ENCODE results near the gene PLCXD1. TPM values are rescaled to one million over a fixed set of nuclear protein-coding genes. Genes with fewer than 3 reads are reported as not detected.
"Not testable (repeated sequence)": the region's sequence is repeated elsewhere in the genome, so short reads cannot be mapped to it uniquely, and the experiment has no call there.

The PLCXD1 gene
- total RNA-seq (43.4 and 50.4 TPM in 2 replicates), polyA plus RNA-seq (16.6 and 20.6 TPM in 2 replicates)

DNA sequence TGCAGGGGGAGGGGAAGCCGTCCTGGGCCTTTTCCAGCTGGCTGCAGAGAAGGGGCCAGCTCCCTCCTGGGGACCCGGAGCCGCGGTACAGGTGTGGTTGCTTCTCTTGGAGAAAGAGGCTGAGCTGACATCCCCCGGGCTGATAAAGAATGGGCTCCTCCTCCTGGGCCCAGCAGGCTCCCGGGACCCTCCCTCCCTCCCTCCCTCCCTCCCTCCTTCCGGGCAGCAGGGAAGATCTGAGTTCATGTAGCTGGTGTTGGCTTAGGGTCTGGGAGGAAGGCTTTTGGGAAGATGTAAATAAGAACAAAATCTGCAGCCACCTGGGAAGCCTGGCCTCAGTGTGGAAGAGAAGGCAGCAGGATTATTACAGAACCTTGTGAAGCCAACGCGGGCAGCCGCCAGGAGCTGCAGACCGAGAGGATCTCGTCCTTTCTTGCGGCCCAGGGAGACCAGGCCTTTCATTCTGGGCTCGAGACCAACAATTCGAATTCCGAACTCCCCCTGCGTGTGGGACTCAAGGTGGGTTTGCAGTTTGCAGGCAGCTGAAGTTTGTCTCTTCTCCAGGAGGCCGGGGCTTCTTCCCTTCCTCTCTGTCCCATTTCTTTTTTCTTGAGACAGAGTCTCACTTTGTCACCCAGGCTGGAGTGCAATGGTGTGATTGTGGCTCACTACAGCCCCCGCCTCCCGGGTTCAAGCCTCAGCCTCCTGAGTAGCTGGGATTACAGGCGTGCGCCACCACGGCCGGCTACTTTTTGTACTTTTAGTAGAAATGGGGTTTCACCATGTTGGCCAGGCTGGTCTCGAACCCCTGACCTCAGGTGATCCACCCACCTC, at the start of gene PLCXD1:
Gene PLCXD1 (plus strand): TSS at position 216 of the 834 bp plus-strand sequence. CDS start 2,807 bp downstream, outside the sequence.
- peak; percentile 46 to 73 for DNase-seq (ENCODE audit: low read depth in 1 of 2, low spot score in 1 of 2)
- H3K9me3 ChIP-seq (ENCODE audit: low read depth), result no peaks in the 10 kb centered on the region
- H3K36me3 ChIP-seq, result peaks cover 5% of the 10 kb centered on the region
- no peaks in the 10 kb centered on the region for H3K4me1 ChIP-seq (ENCODE audit: low read depth)
- H3K4me3 ChIP-seq, result peak within 1 kb of the TSS; percentile 12
- peak within 1 kb of the TSS; percentile 40 for H3K27ac ChIP-seq
- peaks cover 6% of the 10 kb centered on the region for H3K27me3 ChIP-seq
- TF ChIP-seq, protein P1, sequence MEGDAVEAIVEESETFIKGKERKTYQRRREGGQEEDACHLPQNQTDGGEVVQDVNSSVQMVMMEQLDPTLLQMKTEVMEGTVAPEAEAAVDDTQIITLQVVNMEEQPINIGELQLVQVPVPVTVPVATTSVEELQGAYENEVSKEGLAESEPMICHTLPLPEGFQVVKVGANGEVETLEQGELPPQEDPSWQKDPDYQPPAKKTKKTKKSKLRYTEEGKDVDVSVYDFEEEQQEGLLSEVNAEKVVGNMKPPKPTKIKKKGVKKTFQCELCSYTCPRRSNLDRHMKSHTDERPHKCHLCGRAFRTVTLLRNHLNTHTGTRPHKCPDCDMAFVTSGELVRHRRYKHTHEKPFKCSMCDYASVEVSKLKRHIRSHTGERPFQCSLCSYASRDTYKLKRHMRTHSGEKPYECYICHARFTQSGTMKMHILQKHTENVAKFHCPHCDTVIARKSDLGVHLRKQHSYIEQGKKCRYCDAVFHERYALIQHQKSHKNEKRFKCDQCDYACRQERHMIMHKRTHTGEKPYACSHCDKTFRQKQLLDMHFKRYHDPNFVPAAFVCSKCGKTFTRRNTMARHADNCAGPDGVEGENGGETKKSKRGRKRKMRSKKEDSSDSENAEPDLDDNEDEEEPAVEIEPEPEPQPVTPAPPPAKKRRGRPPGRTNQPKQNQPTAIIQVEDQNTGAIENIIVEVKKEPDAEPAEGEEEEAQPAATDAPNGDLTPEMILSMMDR (IDR thresholded peaks at IDR 0.05; ENCODE audit: low read depth, low read length), result no peak

GRCh38 chrX:231637-232277, 49.4 kb upstream of the PLCXD1 start:
- DNase-seq (ENCODE audit: low read depth in 1 of 2, low spot score in 1 of 2); H3K4me3 ChIP-seq; H3K27me3 ChIP-seq; H3K9me3 ChIP-seq (ENCODE audit: low read depth); H3K36me3 ChIP-seq; H3K27ac ChIP-seq; H3K4me1 ChIP-seq (ENCODE audit: low read depth): not testable (repeated sequence)

GRCh38 chrX:232278-232655, 48.9 kb upstream of the PLCXD1 start:
- not testable (repeated sequence) for H3K4me3 ChIP-seq; H3K36me3 ChIP-seq; DNase-seq (ENCODE audit: low read depth in 1 of 2, low spot score in 1 of 2); H3K4me1 ChIP-seq (ENCODE audit: low read depth); H3K27me3 ChIP-seq; H3K9me3 ChIP-seq (ENCODE audit: low read depth); H3K27ac ChIP-seq

DNA sequence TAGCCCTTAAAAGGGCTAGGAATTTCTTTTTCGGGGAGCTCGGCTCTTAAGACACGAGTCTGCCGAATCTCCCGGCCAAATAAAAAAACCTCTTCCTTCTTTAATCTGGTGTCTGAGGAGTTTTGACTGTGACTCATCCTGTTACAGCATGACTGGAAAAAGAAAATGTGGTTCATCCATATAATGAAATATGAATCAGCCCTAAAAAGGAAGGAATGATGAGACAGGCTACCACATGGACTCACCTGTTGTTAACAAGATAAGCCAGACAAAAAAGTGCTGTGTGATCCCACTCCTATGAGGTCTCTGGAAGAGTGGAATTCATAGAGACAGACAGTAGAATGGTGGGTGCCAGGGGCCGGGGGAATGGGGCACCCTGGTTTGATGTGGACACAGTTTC, 45.0 kb upstream of the PLCXD1 start:
- H3K27me3 ChIP-seq; H3K36me3 ChIP-seq; H3K4me3 ChIP-seq; H3K27ac ChIP-seq; DNase-seq (ENCODE audit: low read depth in 1 of 2, low spot score in 1 of 2); H3K9me3 ChIP-seq (ENCODE audit: low read depth); H3K4me1 ChIP-seq (ENCODE audit: low read depth): not testable (repeated sequence)

DNA sequence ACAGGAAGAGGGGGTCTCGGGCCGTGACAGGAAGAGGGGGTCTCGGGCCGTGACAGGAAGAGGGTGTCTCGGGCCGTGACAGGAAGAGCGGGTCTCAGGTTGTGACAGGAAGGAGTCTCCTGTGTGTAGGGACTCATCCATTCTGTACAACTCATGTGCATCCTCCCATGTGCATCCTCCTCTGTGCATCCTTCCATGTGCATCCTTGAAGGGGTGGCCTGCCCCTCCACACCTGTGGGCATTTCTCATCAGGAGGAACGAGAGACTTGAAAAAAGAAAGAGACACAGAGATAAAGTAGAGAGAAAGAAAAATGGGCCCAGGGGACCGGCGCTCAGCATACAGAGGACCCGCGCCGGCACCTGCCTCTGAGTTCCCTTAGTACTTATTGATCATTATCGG, 30.2 kb upstream of the PLCXD1 start:
- no peaks in the 10 kb centered on the region for H3K9me3 ChIP-seq (ENCODE audit: low read depth)
- no peak overlapping the region for H3K4me3 ChIP-seq
- H3K27me3 ChIP-seq, result no peaks in the 10 kb centered on the region
- DNase-seq (ENCODE audit: low read depth in 1 of 2, low spot score in 1 of 2), result no peak
- H3K27ac ChIP-seq, result no peak overlapping the region
- H3K36me3 ChIP-seq, result no peaks in the 10 kb centered on the region
- TF ChIP-seq, protein P1 (IDR thresholded peaks at IDR 0.05; ENCODE audit: low read depth, low read length), result no peak
- H3K4me1 ChIP-seq (ENCODE audit: low read depth), result no peaks in the 10 kb centered on the region

DNA sequence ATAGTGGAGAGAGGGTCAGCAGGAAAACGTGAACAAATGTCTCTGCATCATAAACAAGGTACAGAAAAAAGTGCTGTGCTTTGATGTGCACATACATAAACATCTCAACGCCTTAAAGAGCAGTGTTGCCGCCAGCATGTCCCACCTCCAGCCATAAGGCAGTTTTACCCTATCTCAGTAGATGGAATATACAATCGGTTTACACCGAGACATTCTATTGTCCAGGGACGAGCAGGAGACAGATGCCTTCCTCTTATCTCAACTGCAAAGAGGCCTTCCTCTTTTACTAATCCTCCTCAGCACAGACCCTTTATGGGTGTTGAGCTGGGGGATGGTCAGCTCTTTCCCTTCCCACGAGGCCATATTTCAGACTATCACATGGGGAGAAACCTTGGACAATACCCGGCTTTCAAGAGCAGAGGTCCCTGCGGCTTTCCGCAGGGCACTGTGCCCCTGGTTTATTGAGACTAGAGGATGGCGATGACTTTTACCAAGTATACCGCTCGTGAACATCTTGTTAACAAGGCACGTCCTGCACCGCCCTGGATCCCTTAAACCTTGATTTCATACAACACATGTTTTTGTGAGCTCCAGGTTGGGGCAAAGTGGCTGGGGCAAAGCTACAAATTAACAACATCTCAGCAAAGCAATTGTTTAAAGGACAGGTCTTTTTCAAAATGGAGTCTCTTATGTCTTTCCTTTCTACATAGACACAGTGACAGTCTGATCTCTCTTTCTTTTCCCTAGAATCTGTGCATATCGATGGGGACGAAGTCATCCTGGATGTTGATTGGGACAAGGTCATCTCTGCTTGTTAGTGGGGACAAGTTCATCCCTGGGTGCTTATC, 29.6 kb upstream of the PLCXD1 start:
- H3K36me3 ChIP-seq; H3K27ac ChIP-seq; H3K4me3 ChIP-seq; DNase-seq (ENCODE audit: low read depth in 1 of 2, low spot score in 1 of 2); H3K9me3 ChIP-seq (ENCODE audit: low read depth); H3K27me3 ChIP-seq; H3K4me1 ChIP-seq (ENCODE audit: low read depth): not testable (repeated sequence)

- Histone ChIP-seq H3K36me3 (no peaks in the 10 kb centered on the region), H3K4me3 (no peak overlapping the region), H3K9me3 (ENCODE audit: low read depth) (no peaks in the 10 kb centered on the region), H3K27me3 (no peaks in the 10 kb centered on the region), H3K27ac (no peak overlapping the region), H3K4me1 (ENCODE audit: low read depth) (no peaks in the 10 kb centered on the region)
- no peak for DNase-seq (ENCODE audit: low read depth in 1 of 2, low spot score in 1 of 2)
- TF ChIP-seq, protein P1 (IDR thresholded peaks at IDR 0.05; ENCODE audit: low read depth, low read length), result no peak
These were observed 28.8 kb upstream of the PLCXD1 start for GRCh38 chrX:252244-252956.
